ENCODE measurements around the gene PSMA6. TPM values are rescaled to one million over a fixed set of nuclear protein-coding genes. Genes with fewer than 3 reads are reported as not detected.

Gene PSMA6
- total RNA-seq, 1 experiment from 2014 or later = 307 TPM

DNA sequence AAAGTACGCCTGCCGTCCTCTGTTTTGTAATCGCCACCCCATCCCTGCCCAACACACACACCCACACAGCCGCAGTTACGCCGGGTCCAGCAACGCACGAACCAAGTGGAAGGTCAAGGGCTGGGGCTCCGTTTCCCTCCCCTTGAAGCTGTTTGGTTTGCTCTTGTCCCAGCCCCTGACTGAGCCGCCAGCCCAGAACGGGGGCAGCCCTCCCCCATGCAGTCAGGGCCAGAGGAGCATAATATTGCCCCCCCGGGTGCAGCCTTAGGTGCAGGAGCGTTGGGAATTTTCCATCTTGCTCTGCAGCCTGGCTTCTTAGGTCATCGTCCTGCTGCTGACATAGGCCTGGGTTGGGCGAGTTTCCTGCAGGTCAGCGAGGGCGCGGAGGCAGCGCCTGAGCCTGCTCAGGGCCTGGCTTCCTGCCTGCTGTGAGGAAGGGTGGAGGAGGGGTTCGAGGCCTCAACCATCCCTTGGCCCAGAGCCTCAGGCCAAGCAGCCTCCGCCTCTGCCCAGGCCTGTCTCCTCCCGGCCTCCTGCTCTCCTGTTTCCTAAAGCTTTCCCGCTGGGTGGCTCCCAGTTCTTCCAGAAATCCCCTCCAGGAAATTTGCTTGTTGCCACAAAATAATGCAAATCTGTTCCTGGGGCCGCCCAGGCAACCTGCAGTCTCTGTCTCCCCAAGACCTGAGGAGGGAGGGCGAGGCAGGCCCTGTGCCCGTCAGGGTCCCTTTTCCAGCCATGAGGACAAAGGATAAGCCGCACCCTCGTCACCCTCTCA is 44.5 kb downstream of the PSMA6 start:
- Histone ChIP-seq H3K9me3 (ENCODE audit: low read length) (no peaks in the 10 kb centered on the region), H3K27ac (ENCODE audit: low read length) (peak overlapping the region; percentile 14; the same call in 1 of the 2 replicates), H3K79me2 (ENCODE audit: low read length) (no peaks in the 10 kb centered on the region), H3K4me2 (ENCODE audit: low read length) (peak overlapping the region; percentile 27; the same call in 1 of the 2 replicates), H3K4me3 (ENCODE audit: low read length) (no peak overlapping the region), H3K4me1 (ENCODE audit: insufficient read depth, low read length) (peaks cover 52% of the 10 kb centered on the region), H3K36me3 (ENCODE audit: low read depth, low read length) (no peaks in the 10 kb centered on the region), H3F3A (ENCODE audit: low read length, unreplicated experiment) (no peaks in the 10 kb centered on the region), H4K20me1 (ENCODE audit: low read length) (no peaks in the 10 kb centered on the region), H3K9me2 (replicated peaks; ENCODE audit: low read length) (no peaks in the 10 kb centered on the region), H2AFZ (ENCODE audit: low read length) (peak overlapping the region; percentile 12; the same call in 1 of the 2 replicates), H3K9ac (ENCODE audit: low read length) (no peak overlapping the region), H3K27me3 (ENCODE audit: low read length) (no peaks in the 10 kb centered on the region)
- ChIA-PET CTCF (no interaction called here), POLR2A (ENCODE audit: unreplicated experiment) (no interaction called here)
- ATAC-seq (no peak; the same call in 1 of the 2 replicates), DNase-seq (peak; percentile 53)
- no TSS peak for BruUV-seq (replicated peaks)
- intact Hi-C loops (cut with micrococcal nuclease) = no loop called here
- TF ChIP-seq EZH2phosphoT487 (IDR thresholded peaks at IDR 0.05; ENCODE audit: borderline replicate concordance, low read length) (no peak), EZH2 (IDR thresholded peaks at IDR 0.05; ENCODE audit: low read length, unreplicated experiment) (no peak)
- TF ChIP-seq, protein P1, sequence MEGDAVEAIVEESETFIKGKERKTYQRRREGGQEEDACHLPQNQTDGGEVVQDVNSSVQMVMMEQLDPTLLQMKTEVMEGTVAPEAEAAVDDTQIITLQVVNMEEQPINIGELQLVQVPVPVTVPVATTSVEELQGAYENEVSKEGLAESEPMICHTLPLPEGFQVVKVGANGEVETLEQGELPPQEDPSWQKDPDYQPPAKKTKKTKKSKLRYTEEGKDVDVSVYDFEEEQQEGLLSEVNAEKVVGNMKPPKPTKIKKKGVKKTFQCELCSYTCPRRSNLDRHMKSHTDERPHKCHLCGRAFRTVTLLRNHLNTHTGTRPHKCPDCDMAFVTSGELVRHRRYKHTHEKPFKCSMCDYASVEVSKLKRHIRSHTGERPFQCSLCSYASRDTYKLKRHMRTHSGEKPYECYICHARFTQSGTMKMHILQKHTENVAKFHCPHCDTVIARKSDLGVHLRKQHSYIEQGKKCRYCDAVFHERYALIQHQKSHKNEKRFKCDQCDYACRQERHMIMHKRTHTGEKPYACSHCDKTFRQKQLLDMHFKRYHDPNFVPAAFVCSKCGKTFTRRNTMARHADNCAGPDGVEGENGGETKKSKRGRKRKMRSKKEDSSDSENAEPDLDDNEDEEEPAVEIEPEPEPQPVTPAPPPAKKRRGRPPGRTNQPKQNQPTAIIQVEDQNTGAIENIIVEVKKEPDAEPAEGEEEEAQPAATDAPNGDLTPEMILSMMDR (conservative IDR thresholded peaks at IDR 0.05; ENCODE audit: low read depth, low read length) = no peak

DNA sequence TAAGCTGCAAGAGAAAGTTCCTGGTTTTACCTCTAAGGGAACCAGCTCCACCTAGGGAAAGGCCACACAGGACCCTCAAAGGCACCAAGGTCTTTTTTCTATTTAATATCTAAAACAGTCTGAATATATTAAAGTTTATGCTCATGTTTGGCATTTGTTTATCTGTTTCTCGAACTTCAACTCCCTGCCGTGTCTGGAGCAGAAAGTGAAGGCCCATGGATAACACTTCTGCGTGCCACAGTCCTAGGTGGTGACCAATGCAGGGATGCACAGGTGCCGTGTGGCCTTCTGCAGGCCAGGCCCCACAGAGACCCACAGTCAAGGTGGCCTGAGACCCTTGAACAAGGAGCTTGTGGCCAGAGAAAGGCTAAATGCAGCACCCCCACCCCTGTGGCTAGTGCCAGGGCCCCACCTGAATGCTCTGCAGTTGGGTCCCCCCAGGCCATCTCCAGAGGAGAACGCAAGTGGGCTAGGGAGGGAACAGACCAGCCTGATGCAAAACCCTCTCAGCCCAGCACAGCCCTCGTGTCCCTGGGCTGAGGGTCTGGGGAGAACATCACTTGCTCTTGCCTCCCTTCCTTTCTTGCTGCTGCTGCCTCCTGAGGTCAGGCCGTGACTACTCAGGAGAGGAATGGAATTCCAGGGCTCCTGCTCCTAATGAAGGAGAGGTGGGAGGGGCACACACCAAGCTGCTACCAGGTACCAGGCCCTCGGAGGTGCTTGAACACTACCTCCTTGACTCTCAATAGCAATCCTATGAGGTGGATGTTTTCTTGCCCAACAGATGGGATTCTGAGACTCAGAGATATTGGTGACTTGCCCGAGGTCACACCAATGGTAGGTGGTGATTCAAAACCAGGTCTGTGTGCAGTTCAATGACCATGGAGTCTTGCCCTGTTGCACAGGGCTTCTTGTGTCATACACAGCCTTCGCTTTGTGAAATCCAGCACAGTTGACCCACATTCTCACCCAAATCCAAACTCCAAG is 45.4 kb downstream of the PSMA6 start:
- intact Hi-C loops (cut with micrococcal nuclease) = no loop called here
- Histone ChIP-seq H3K9me2 (replicated peaks; ENCODE audit: low read length) (no peaks in the 10 kb centered on the region), H4K20me1 (ENCODE audit: low read length) (no peaks in the 10 kb centered on the region), H3K4me3 (ENCODE audit: low read length) (no peak overlapping the region), H3K27ac (ENCODE audit: low read length) (peak overlapping the region; percentile 14; the same call in 1 of the 2 replicates), H3K36me3 (ENCODE audit: low read depth, low read length) (no peaks in the 10 kb centered on the region), H3K27me3 (ENCODE audit: low read length) (no peaks in the 10 kb centered on the region), H3K9ac (ENCODE audit: low read length) (no peak overlapping the region), H3K9me3 (ENCODE audit: low read length) (no peaks in the 10 kb centered on the region), H3K4me2 (ENCODE audit: low read length) (peak overlapping the region; percentile 27; the same call in 1 of the 2 replicates), H3K79me2 (ENCODE audit: low read length) (no peaks in the 10 kb centered on the region), H3F3A (ENCODE audit: low read length, unreplicated experiment) (no peaks in the 10 kb centered on the region), H3K4me1 (ENCODE audit: insufficient read depth, low read length) (peaks cover 50% of the 10 kb centered on the region), H2AFZ (ENCODE audit: low read length) (peak overlapping the region; percentile 12; the same call in 1 of the 2 replicates)
- TF ChIP-seq, protein P1 (conservative IDR thresholded peaks at IDR 0.05; ENCODE audit: low read depth, low read length) = no peak
- TF ChIP-seq EZH2phosphoT487 (IDR thresholded peaks at IDR 0.05; ENCODE audit: borderline replicate concordance, low read length) (no peak), EZH2 (IDR thresholded peaks at IDR 0.05; ENCODE audit: low read length, unreplicated experiment) (no peak)
- ChIA-PET CTCF (no interaction called here), POLR2A (ENCODE audit: unreplicated experiment) (no interaction called here)
- ATAC-seq = no peak
- BruUV-seq (replicated peaks) = no TSS peak
- DNase-seq = no peak

Data from PC-3 (cell line).